ENCODE measurements around the gene SINHCAF. TPM values are rescaled to one million over a fixed set of nuclear protein-coding genes. Genes with fewer than 3 reads are reported as not detected.
"Not testable (repeated sequence)": the region's sequence is repeated elsewhere in the genome, so short reads cannot be mapped to it uniquely, and the experiment has no call there.

SINHCAF gene
- total RNA-seq, 1 experiment from 2014 or later: 497 TPM

DNA sequence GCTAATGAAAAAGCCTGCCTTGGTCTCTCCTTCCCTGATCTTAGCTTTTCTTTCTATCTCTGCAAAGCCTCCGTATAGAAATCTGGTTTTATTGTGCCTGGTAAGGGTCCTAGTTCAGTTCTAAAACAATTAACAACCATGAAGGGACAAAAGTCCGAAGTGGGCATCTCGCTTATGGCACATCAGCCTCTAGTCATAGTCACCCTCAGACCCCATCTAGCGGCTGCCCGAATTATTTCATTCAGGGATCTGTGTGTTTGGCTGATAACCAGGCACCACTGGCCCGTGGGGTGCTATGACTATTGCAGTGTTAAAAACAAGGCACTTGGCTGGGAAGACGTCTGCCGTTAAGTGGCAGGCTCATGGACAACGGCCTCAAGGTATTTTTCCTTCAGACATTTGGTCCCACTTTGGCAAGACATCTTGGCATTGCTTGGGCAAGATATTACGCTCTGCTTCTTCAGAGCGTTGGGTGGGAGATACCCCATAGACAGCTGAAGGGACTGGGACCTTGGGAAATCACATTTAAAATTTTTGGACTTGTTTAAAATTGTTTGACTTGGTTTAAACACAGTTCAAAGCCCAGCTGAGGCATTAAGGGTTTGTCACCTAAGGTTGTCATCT lies 87.1 kb downstream of the SINHCAF start:
- no peak overlapping the region for H4K8ac ChIP-seq (replicated peaks; ENCODE audit: insufficient read length, low read depth, low read length)
- TF ChIP-seq, protein P1, sequence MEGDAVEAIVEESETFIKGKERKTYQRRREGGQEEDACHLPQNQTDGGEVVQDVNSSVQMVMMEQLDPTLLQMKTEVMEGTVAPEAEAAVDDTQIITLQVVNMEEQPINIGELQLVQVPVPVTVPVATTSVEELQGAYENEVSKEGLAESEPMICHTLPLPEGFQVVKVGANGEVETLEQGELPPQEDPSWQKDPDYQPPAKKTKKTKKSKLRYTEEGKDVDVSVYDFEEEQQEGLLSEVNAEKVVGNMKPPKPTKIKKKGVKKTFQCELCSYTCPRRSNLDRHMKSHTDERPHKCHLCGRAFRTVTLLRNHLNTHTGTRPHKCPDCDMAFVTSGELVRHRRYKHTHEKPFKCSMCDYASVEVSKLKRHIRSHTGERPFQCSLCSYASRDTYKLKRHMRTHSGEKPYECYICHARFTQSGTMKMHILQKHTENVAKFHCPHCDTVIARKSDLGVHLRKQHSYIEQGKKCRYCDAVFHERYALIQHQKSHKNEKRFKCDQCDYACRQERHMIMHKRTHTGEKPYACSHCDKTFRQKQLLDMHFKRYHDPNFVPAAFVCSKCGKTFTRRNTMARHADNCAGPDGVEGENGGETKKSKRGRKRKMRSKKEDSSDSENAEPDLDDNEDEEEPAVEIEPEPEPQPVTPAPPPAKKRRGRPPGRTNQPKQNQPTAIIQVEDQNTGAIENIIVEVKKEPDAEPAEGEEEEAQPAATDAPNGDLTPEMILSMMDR (conservative IDR thresholded peaks at IDR 0.05): peak; percentile 83
- H3K79me2 ChIP-seq (ENCODE audit: insufficient read depth, low read length): no peaks in the 10 kb centered on the region
- H2BK15ac ChIP-seq (ENCODE audit: low read depth, low read length): no peak overlapping the region
- no peak overlapping the region for H3K23ac ChIP-seq (ENCODE audit: insufficient read length, low read depth, low read length)
- no peaks in the 10 kb centered on the region for H3K27me3 ChIP-seq (ENCODE audit: insufficient read depth, low read length)
- no peak overlapping the region for H3K27ac ChIP-seq (ENCODE audit: insufficient read length, low read depth, low read length)
- H3T11ph ChIP-seq (ENCODE audit: low read length): no peak overlapping the region
- no CpG with 5 or more reads among the region's 11 CpGs for WGBS (ENCODE audit: extremely low coverage, insufficient read length, low lambda C conversion rate)
- no peak overlapping the region for H3K18ac ChIP-seq (ENCODE audit: insufficient read length, low read depth, low read length)
- H3K14ac ChIP-seq (ENCODE audit: insufficient read depth, low read length): no peak overlapping the region
- no peak overlapping the region for H3K9ac ChIP-seq (ENCODE audit: extremely low read depth, insufficient read length, low read length)
- Mint-ChIP-seq H3K27me3 (ENCODE audit: low read depth) (peaks cover 11% of the 10 kb centered on the region), H3K4me3 (no peak overlapping the region), H3K27ac (no peak overlapping the region; a peak in 1 of 7 replicates), H3K4me1 (peaks cover 22% of the 10 kb centered on the region in 2 experiments), H3K9me3 (no peaks in the 10 kb centered on the region), H3K36me3 (ENCODE audit: insufficient read depth in 1 of 3, low read depth in 3 of 3) (no peaks in the 10 kb centered on the region)
- H2BK20ac ChIP-seq (ENCODE audit: low read depth, low read length, poor library complexity, severe bottlenecking): no peak overlapping the region
- no peak overlapping the region for H4K5ac ChIP-seq (ENCODE audit: insufficient read length, low read depth, low read length)
- no peaks in the 10 kb centered on the region for H3K23me2 ChIP-seq (ENCODE audit: insufficient read length, low read depth, low read length, poor library complexity, severe bottlenecking)
- no peak overlapping the region for H2AFZ ChIP-seq (ENCODE audit: low read length)
- H3K79me1 ChIP-seq (ENCODE audit: insufficient read depth, low read depth, low read length, poor library complexity, severe bottlenecking): no peaks in the 10 kb centered on the region
- no peak overlapping the region for H2AK5ac ChIP-seq (ENCODE audit: insufficient read length, low read length)
- H2BK5ac ChIP-seq (ENCODE audit: insufficient read length, low read length): no peak overlapping the region
- H2BK120ac ChIP-seq (ENCODE audit: low read depth, low read length, poor library complexity, severe bottlenecking): no peak overlapping the region
- no peak overlapping the region for H4K91ac ChIP-seq (ENCODE audit: insufficient read length, low read depth, low read length)
- peak; percentile 84 for DNase-seq
- no peak overlapping the region for H3K4ac ChIP-seq (ENCODE audit: low read depth, low read length)
- H3K56ac ChIP-seq (ENCODE audit: insufficient read length, low read depth, low read length): no peak overlapping the region
- H3K9me3 ChIP-seq (ENCODE audit: control insufficient read depth, low read depth, low read length): no peaks in the 10 kb centered on the region
- no peak overlapping the region for H3K4me2 ChIP-seq (ENCODE audit: insufficient read depth, insufficient read length, low read length)
- no peak overlapping the region for H2BK12ac ChIP-seq (ENCODE audit: insufficient read length, low read depth, low read length)
- H3K4me1 ChIP-seq (ENCODE audit: insufficient read depth, low read length): no peaks in the 10 kb centered on the region
- H4K20me1 ChIP-seq (ENCODE audit: control insufficient read depth, insufficient read depth, insufficient read length): no peaks in the 10 kb centered on the region

DNA sequence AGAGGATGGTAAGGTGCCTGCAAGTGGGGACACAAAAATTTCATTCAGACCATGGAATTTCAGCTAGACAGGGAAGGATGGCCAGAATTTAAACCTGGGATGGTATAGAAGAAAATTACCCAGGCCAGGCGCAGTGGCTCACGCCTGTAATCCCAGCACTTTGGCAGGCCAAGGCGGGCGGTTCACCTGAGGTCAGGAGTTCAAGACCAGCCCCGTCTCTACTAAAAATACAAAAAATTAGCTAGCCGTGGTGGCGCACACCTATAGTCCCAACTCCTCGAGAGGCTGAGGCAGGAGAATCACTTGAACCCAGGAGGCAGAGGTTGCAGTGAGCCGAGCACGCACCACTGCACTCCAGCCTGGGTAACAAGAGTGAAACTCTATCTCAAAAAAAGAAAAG lies 87.6 kb downstream of the SINHCAF start:
- H3T11ph ChIP-seq (ENCODE audit: low read length); H4K20me1 ChIP-seq (ENCODE audit: control insufficient read depth, insufficient read depth, insufficient read length); H3K79me1 ChIP-seq (ENCODE audit: insufficient read depth, low read depth, low read length, poor library complexity, severe bottlenecking); H2AK5ac ChIP-seq (ENCODE audit: insufficient read length, low read length); H3K9ac ChIP-seq (ENCODE audit: extremely low read depth, insufficient read length, low read length); DNase-seq; H3K79me2 ChIP-seq (ENCODE audit: insufficient read depth, low read length); H4K91ac ChIP-seq (ENCODE audit: insufficient read length, low read depth, low read length); H2BK5ac ChIP-seq (ENCODE audit: insufficient read length, low read length); H3K4me3 Mint-ChIP-seq; H4K5ac ChIP-seq (ENCODE audit: insufficient read length, low read depth, low read length); H3K36me3 Mint-ChIP-seq (ENCODE audit: insufficient read depth in 1 of 3, low read depth in 3 of 3); H3K4me1 ChIP-seq (ENCODE audit: insufficient read depth, low read length); H2BK12ac ChIP-seq (ENCODE audit: insufficient read length, low read depth, low read length); H3K27ac Mint-ChIP-seq; H3K23me2 ChIP-seq (ENCODE audit: insufficient read length, low read depth, low read length, poor library complexity, severe bottlenecking); H2BK120ac ChIP-seq (ENCODE audit: low read depth, low read length, poor library complexity, severe bottlenecking); H3K9me3 ChIP-seq (ENCODE audit: control insufficient read depth, low read depth, low read length); H2AFZ ChIP-seq (ENCODE audit: low read length); H3K14ac ChIP-seq (ENCODE audit: insufficient read depth, low read length); H2BK15ac ChIP-seq (ENCODE audit: low read depth, low read length); H3K9me3 Mint-ChIP-seq; H3K27me3 ChIP-seq (ENCODE audit: insufficient read depth, low read length); H2BK20ac ChIP-seq (ENCODE audit: low read depth, low read length, poor library complexity, severe bottlenecking); H3K27ac ChIP-seq (ENCODE audit: insufficient read length, low read depth, low read length); H3K4ac ChIP-seq (ENCODE audit: low read depth, low read length); H3K23ac ChIP-seq (ENCODE audit: insufficient read length, low read depth, low read length); H3K4me2 ChIP-seq (ENCODE audit: insufficient read depth, insufficient read length, low read length); H3K56ac ChIP-seq (ENCODE audit: insufficient read length, low read depth, low read length); H3K18ac ChIP-seq (ENCODE audit: insufficient read length, low read depth, low read length); H4K8ac ChIP-seq (replicated peaks; ENCODE audit: insufficient read length, low read depth, low read length): not testable (repeated sequence)
- Mint-ChIP-seq H3K4me1 (peaks cover 22% of the 10 kb centered on the region in 2 experiments), H3K27me3 (ENCODE audit: low read depth) (peaks cover 16% of the 10 kb centered on the region)
- no CpG with 5 or more reads among the region's 10 CpGs for WGBS (ENCODE audit: extremely low coverage, insufficient read length, low lambda C conversion rate)

All from H9 (cell line).